Smooth muscle cell (in vitro differentiated cells): Measurements from ENCODE around the gene EDNRA. TPM values are rescaled to one million over a fixed set of nuclear protein-coding genes. Genes with fewer than 3 reads are reported as not detected.

Source experiments
- DNase-seq: peaks from one replicate; lab custom pipeline; 2025; ENCODE audit not compliant: unreplicated experiment; lab: John Stamatoyannopoulos, UW
- H2AFZ ChIP-seq: fragments of 200-600 bp; sonication (generic); 2 replicates; pipeline ENCODE4 v1.6.0; 2016; ENCODE audit warnings: antibody characterized with exemption, low read depth, mild to moderate bottlenecking
- H3F3A ChIP-seq: fragments of 200-600 bp; sonication (generic); 2 replicates; pipeline ENCODE4 v1.6.0; 2017; ENCODE audit warnings: antibody characterized with exemption, low read depth
- H3K27ac ChIP-seq: fragments of 200-600 bp; sonication (generic); 2 replicates; pipeline ENCODE4 v1.5.1; 2016; ENCODE audit warnings: low read depth, mild to moderate bottlenecking
- H3K27me3 ChIP-seq: fragments of 200-600 bp; sonication (generic); 2 replicates; pipeline ENCODE4 v1.6.1; 2016; ENCODE audit warnings: low read depth, mild to moderate bottlenecking
- H3K36me3 ChIP-seq: fragments of 200-600 bp; sonication (generic); 2 replicates; pipeline ENCODE4 v1.5.1; 2016; ENCODE audit warnings: low read depth
- H3K4me1 ChIP-seq: fragments of 200-600 bp; sonication (generic); 2 replicates; pipeline ENCODE4 v1.5.1; 2016; ENCODE audit warnings: low read depth
- H3K4me2 ChIP-seq: fragments of 200-600 bp; sonication (generic); 2 replicates; pipeline ENCODE4 v1.6.0; 2016; ENCODE audit warnings: mild to moderate bottlenecking
- H3K4me3 ChIP-seq: fragments of 200-600 bp; sonication (generic); 2 replicates; pipeline ENCODE4 v1.5.1; 2016; ENCODE audit warnings: mild to moderate bottlenecking
- H3K79me2 ChIP-seq: fragments of 200-600 bp; sonication (generic); 2 replicates; pipeline ENCODE4 v1.6.0; 2016; ENCODE audit warnings: low read depth, mild to moderate bottlenecking
- H3K9ac ChIP-seq: fragments of 200-600 bp; sonication (generic); 2 replicates; pipeline ENCODE4 v1.6.0; 2016; ENCODE audit warnings: low read depth
- H3K9me3 ChIP-seq: fragments of 200-600 bp; sonication (generic); replicated peaks from 2 replicates; pipeline ENCODE4 v1.5.1; 2016; ENCODE audit warnings: low read depth
- H4K20me1 ChIP-seq: fragments of 200-600 bp; sonication (generic); 2 replicates; pipeline ENCODE4 v1.6.0; 2016; ENCODE audit warnings: low read depth
- CTCF ChIP-seq: fragments of 200-600 bp; sonication (generic); IDR thresholded peaks from 2 replicates; pipeline ENCODE4 v1.5.1; 2017; ENCODE audit warnings: borderline replicate concordance, mild to moderate bottlenecking, antibody characterized with exemption; ENCODE audit not compliant: insufficient read depth, poor library complexity, severe bottlenecking
- WGBS: methylation state at CpG from one replicate; pipeline ENCODE4 v1.1.7; 2016; ENCODE audit warnings: low lambda C conversion rate; 5-methylcytosine and 5-hydroxymethylcytosine counted together
- polyA plus RNA-seq: library from polyadenylated mRNA; unstranded; fragments of >200 nt; fragmentation: Nextera tagmentation; extraction: Ambion mirVana; gene quantifications from 2 replicates; pipeline ENCODE4 v1.2.1, GENCODE V29; 2016
- total RNA-seq: library from RNA; depleted of rRNA; stranded (reverse); fragments of >200 nt; gene quantifications from 2 replicates; pipeline ENCODE4 v1.2.3, GENCODE V29; 2014

Gene EDNRA
- total and polyA plus RNA-seq, 2 experiments from 2014 or later: 4.8 to 8.6 TPM

- Histone ChIP-seq H3F3A (no peaks in the 10 kb centered on the region), H3K27me3 (no peaks in the 10 kb centered on the region), H3K4me2 (no peak overlapping the region), H3K9ac (no peak overlapping the region), H3K27ac (no peak overlapping the region), H4K20me1 (no peaks in the 10 kb centered on the region), H3K36me3 (no peaks in the 10 kb centered on the region), H3K4me1 (no peaks in the 10 kb centered on the region), H3K79me2 (no peaks in the 10 kb centered on the region), H3K9me3 (no peaks in the 10 kb centered on the region), H3K4me3 (no peak overlapping the region), H2AFZ (no peak overlapping the region)
- 78% methylated on average over 2 of the region's 2 CpGs for WGBS
- DNase-seq: no peak
- TF ChIP-seq CTCF: no peak
These were observed 10.2 kb downstream of the EDNRA start for GRCh38 chr4:147491086-147491485.

GRCh38 chr4:147492306-147492705 is 11.4 kb downstream of the EDNRA start:
- Histone ChIP-seq H3K79me2 (no peaks in the 10 kb centered on the region), H3K9me3 (no peaks in the 10 kb centered on the region), H3K4me1 (no peaks in the 10 kb centered on the region), H3K27me3 (no peaks in the 10 kb centered on the region), H3K4me3 (no peak overlapping the region), H4K20me1 (no peaks in the 10 kb centered on the region), H3K4me2 (no peak overlapping the region), H3K27ac (no peak overlapping the region), H3F3A (no peaks in the 10 kb centered on the region), H3K36me3 (no peaks in the 10 kb centered on the region), H3K9ac (no peak overlapping the region), H2AFZ (no peak overlapping the region)
- no peak for DNase-seq
- WGBS: 88% methylated on average over 2 of the region's 2 CpGs
- TF ChIP-seq CTCF: no peak

GRCh38 chr4:147492761-147493160 is 11.9 kb downstream of the EDNRA start:
- H3K36me3 ChIP-seq: no peaks in the 10 kb centered on the region
- DNase-seq: no peak
- H3K9ac ChIP-seq: no peak overlapping the region
- no peaks in the 10 kb centered on the region for H4K20me1 ChIP-seq
- no peaks in the 10 kb centered on the region for H3K79me2 ChIP-seq
- WGBS: 61% methylated on average over 6 of the region's 6 CpGs
- no peak overlapping the region for H3K4me3 ChIP-seq
- no peak overlapping the region for H3K27ac ChIP-seq
- H3K27me3 ChIP-seq: no peaks in the 10 kb centered on the region
- H3K9me3 ChIP-seq: no peaks in the 10 kb centered on the region
- H3K4me2 ChIP-seq: no peak overlapping the region
- no peak for TF ChIP-seq CTCF
- H3K4me1 ChIP-seq: no peaks in the 10 kb centered on the region
- no peak overlapping the region for H2AFZ ChIP-seq
- no peaks in the 10 kb centered on the region for H3F3A ChIP-seq

GRCh38 chr4:147493307-147493706 is 12.4 kb downstream of the EDNRA start:
- Histone ChIP-seq H3K27ac (no peak overlapping the region), H3K4me2 (no peak overlapping the region), H2AFZ (no peak overlapping the region), H3F3A (no peaks in the 10 kb centered on the region), H3K79me2 (no peaks in the 10 kb centered on the region), H4K20me1 (no peaks in the 10 kb centered on the region), H3K4me3 (no peak overlapping the region), H3K4me1 (no peaks in the 10 kb centered on the region), H3K9me3 (no peaks in the 10 kb centered on the region), H3K36me3 (no peaks in the 10 kb centered on the region), H3K9ac (no peak overlapping the region), H3K27me3 (no peaks in the 10 kb centered on the region)
- no peak for DNase-seq
- WGBS: 100% methylated on average over 1 of the region's 1 CpG
- TF ChIP-seq CTCF: no peak
